Measurements from ENCODE around the gene IMP4.

The IMP4 gene

GRCh38 chr2:130336877-130337734, 5.6 kb upstream of the IMP4 start:
- DNase-seq: no peak

DNA sequence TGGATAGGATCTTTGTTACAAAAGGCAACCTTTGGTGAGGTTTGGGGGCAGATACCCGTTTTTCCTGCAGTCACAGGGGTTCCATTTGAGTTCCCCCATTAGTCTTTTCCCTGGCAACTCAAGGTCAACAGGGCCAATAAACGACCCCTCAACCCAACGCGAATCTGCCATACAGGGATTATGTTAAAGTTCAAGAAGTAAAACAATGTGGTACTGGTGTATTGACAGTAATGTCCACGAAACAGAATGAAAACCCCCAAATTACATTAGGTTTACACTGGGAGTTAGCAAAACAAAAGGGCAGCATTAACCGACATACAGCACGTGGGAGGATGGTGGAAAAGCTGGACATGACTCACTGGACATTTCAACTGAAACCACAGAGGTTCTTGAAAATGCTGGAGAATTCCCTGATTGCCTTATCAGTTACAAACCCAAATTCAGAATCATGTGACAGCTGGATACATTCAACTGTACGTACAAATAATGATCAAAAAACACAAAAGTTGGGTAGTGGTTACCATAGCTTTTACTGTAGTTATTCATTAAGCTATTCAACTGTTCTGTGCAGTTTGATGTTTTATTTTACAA, 4.9 kb upstream of the IMP4 start:
- DNase-seq: no peak

DNA sequence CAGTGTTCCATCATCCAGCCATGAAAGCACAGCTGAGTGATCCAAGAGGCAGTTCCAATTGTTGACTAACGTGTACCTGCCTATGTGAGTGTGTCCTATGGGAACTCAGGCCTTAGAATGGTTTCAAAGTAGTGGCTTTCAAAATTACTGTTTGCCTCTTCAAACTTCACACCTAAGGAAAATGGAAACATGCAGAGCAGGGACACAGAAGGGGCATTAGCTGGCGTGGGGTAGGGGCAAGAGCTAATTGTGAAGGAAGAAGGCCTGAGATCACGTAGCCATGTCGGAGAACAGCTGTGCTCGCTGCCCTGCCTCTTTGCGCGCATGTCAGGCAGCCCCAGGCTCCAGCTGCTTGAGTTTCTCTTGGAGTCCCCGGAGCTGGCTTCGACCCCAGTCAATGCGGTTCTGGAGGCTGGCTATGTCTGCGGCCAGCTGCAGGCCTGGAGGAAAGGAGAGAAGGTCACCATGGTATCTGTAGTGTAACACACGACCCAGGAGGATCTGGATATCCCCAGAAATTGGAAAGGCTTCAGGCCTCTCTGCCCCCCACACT, 3.8 kb upstream of the IMP4 start:
- DNase-seq: no peak

DNA sequence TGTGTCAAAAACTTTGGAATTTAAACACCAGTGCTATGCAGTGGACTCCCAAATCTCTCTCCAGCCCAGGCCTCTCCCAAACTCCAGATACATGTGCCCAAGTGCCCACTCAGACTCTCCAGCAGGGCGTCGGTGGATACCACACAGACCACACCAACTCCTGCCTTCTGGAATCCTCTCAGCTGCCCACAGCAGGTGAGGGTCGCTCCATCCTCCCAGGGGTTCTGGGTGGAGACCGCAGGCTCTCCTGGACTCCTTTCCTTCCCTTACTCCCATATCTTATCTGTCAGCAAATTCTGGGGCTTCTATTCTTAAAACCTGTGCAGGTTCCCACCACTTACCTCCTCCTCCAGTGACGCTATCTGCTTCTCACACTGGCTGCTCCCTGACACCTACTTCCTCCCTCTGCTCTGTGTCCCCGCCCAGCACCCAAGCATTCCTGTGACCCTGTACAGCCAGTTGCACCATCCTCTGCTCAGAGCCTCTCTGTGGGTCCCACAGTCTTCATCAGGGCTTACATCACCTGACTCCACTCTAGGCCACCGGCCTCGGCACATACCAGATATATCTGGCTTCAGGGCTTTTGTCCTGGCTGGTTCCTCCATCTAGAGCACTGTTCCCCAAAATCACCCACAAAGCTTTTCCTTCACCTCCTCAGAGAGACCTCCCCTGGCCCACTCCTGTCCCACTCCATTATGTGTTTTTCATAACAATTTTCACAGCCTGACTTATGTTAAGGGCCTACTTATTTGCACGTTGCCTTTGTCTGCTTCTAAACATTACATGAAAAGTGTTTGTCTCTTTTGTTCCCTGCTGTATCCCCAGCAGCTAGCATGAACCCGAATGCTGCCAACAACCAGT, 2.6 kb upstream of the IMP4 start:
- DNase-seq: no peak

- DNase-seq: no peak
Observed at GRCh38 chr2:130341562-130342019, 1.1 kb upstream of the IMP4 start.

DNA sequence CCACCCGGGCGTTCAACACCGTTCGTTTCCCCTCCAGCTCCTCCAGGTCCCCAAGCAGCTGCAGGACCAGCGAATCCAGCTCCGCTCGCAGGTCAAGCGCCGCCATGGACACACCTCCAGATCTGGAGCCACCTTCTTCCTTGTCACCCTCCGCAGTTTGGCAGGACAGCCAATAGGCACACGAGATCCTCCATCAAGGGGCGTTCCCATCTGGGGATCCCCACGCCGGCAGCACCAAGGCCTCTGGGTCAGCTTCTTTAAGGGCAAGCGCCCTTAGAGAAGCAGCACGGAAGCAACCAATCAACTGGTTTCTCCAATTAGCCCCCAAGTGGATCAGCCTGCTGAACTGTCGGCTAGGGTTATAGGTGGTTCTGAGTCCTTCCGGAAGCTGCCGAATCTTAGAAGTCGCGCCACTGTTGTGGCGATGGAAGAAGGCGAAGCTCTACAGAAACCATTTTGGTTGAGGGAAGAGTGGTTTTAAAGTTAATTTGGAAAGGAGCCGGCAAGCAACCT, 621 bp upstream of the IMP4 start:
- peak; percentile 79 to 90 for DNase-seq

DNA sequence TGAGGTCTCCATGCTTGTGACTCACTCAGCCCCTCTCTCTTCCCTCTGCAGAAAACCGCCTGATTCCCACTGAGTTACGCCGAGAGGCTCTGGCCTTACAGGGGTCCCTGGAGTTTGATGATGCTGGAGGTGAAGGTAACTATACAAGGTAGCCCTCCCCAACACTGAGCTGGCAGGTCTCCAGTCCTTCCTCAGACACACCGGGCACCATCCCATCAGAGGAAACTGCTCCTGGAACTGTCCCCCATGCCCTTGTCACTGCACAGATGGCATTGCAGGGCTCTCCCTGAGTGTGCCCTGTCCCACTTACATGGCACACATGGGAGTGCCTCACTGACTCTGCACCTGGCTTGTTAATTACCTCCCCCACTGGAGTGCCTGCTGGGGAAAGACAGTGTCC, 1.9 kb downstream of the IMP4 start:
- DNase-seq: no peak

DNA sequence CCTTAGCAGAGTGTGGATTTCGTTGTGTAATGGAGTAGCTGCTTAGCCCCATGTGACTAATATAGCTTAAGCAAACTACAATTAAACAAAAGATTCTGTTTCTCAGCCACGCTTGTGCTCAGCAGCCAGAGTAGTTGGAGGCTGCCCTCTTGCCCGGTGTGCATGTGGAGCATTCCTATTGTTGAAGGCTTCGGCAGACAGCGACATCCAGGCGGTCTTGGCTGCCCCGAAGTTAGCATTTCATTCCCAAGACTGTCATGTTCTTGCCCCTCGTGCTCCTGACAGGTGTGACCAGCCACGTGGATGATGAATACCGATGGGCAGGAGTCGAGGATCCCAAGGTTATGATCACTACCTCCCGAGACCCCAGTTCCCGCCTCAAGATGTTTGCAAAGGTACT, 2.4 kb downstream of the IMP4 start:
- DNase-seq: no peak

DNA sequence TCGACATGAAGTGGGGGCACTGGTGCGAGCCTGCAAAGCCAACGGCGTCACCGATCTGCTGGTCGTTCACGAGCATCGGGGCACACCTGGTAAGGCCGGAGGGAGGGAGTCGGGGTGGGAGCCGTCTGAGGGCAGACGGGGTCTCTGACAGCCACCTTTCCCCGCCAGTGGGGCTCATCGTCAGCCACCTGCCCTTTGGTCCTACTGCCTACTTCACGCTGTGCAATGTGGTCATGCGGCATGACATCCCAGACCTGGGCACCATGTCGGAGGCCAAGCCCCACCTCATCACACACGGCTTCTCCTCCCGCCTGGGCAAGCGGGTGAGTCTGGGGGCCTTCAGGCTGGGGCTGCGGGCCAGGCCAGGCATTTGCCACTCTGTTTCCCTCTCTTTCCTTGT, 2.9 kb downstream of the IMP4 start:
- no peak for DNase-seq

- no peak for DNase-seq
Observed at GRCh38 chr2:130346041-130346740, 3.5 kb downstream of the IMP4 start.

DNA sequence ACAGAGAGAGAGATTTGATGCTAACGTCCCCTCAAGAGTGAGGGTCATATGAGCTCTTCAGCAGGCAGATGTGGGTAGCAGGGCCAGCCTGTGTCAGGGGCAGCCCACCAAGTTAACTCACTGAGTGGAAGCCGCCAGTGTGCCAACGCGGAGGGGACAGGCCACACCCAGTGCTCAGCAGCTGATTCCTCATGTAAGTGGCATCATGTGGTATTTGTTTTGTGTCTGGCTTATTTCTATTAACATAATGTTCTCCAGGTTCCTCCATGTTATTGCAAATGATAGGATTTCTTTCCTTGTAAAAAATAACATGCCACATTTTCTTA, 4.0 kb downstream of the IMP4 start:
- DNase-seq: no peak

- DNase-seq: no peak
Observed at GRCh38 chr2:130347220-130347925, 4.7 kb downstream of the IMP4 start.

DNA sequence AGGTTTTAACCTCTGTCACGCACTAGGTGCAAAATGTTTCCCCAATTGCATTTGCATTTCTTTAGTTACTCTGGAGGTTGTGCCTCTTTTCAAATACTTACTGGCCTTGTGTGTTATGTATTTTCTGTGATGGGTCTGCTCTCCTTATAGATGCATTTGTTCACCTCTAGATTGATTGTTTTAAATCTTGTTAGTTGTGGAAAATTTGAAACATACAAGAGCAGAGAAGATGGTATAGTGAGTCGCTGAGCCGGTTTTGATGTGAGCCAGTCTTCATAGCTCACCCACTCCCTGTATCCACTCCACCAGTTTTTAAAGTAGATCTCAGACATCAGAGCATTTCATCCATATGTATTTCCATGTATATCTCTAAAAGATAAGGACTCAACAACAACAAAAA, 6.5 kb downstream of the IMP4 start:
- DNase-seq: no peak

DNA sequence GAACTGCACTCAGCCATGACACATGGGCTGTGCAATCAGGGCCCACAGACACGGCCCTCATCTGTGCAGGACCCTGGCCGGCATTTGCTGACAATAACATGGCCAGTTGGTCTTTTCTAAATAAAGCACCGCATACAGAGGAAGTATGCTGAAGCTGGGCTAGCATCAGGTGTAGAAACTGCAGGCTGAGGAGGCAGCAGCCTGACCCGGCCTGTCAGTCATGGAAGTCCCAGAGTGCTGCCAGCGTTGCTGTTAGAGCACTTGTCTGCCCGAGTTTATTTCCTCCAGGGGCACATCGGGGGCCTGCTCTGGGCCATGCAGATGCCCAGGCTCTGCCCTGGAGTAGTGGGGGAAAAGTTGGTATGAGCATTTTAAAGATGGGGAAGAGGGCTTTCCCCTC, 9.0 kb downstream of the IMP4 start:
- DNase-seq: no peak

- DNase-seq: no peak
Observed at GRCh38 chr2:130352237-130352636, 9.5 kb downstream of the IMP4 start.

DNA sequence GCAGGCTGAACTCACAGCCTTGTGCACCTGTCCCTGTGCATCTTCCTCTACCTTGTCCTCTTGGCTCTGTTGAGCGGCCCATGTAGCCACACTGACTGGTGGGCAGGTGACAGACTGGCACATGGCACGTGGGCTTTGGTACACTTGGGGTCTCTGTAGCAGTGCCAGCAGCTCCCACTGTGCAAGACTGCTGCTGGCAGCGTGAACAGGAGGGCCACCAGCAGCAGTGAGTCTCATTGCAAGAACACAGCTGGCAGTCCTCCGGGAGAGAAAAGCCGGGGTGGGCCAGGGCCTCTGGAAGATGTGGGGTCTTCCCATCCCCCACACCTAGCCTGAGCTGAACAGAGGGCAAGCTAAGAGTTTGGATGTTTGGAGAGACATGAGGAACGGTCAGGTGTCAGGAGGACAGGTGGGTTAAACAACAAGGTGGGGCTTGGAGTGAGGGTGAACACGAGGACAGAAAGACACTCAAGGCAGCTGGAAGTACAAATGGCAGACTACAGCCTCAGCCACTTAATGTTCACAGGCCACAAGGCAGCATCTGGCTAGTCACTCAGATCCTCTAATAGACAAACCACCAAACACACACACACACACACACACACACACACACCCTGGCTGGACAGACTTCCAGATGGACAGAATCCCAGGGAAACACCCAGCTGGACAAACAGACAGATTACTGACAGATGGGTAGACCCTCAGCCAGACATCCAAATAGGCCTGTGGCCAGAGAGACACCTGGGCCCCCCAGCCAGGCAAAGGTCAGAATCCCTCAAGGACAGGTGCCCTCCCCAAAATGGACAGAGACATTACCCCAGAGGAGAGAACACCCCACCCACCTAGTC, 10.8 kb downstream of the IMP4 start:
- no peak for DNase-seq

GRCh38 chr2:130354139-130354428, 11.4 kb downstream of the IMP4 start:
- no peak for DNase-seq

DNA sequence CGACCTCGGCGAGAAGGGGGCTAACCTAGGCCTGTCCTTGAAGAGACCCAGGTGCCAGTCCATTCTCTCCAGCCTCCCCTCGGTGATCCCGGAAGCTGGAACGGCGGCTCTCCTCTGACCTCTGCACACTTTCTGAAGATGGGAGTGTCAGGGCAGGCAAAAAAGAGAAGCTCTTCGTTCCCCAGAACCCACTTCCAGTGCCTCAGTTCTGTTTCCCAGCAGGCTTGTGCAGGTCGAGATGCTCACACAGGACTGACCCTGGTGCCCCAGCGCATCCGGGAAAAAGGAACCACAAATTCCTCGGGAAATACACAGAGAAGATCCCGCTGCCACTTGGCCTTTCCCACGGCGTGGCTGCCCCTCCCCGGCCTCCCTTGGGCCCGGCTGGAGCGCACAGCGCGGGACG, 12.5 kb downstream of the IMP4 start:
- DNase-seq: no peak

- DNase-seq: peak in 1 of 2 donors; percentile 83
Observed at GRCh38 chr2:130355578-130356431, 13.1 kb downstream of the IMP4 start, which contains the start of gene PTPN18. TSS of gene PTPN18 (plus strand) at chr2:130356056. CDS start at chr2:130356108, 52 bp downstream.

DNA sequence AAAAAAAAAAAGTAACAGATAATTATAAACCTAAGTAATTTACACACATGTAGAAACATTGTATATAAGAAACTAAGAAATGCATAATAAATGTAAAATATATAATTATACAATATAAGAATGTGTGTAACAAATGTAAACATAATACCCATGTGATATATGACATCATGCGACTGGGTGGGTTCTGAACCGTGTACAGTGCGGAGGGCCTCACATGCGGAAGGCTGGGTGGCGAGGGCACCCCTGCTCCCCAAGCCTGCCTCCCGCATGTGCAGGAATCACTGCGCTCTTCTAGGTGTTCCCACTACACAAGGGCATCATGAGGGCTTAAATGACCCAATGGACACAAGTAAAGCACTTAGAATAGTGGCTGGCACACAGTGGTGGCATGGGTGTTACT, 15.2 kb downstream of the IMP4 start:
- no peak for DNase-seq
